HCT116 (cell line): ENCODE measurements around the gene MEIS1.

Source experiments
- CTCF ChIP-seq, 3 experiments: fragments of 200-600 bp in 1 of 3; sonication (generic) in 1 of 3; IDR thresholded peaks in 2 of 3; conservative IDR thresholded peaks in 1 of 3; 2 replicates each; pipeline ENCODE4 v1.5.1; 2012 to 2017; ENCODE audit warnings: low read depth in 2 of 3, low read length in 2 of 3, antibody characterized with exemption in 1 of 3, borderline replicate concordance in 1 of 3, control low read depth in 1 of 3, mild to moderate bottlenecking in 1 of 3, mixed read lengths in 1 of 3, mixed run types in 1 of 3, moderate library complexity in 1 of 3; ENCODE audit not compliant: insufficient read depth in 1 of 3
- EZH2 ChIP-seq: fragments of 200-600 bp; sonication (generic); IDR thresholded peaks from 2 replicates; pipeline ENCODE4 v1.6.1; 2017; ENCODE audit warnings: antibody characterized with exemption, mixed run types
- POLR2A ChIP-seq: IDR thresholded peaks from 2 replicates; pipeline ENCODE4 v1.7.0; 2011; ENCODE audit warnings: borderline replicate concordance; ENCODE audit not compliant: insufficient read depth, insufficient read length; ENCODE audit errors: extremely low read depth
- POLR2AphosphoS5 ChIP-seq: IDR thresholded peaks from 2 replicates; pipeline ENCODE4 v1.6.1; 2011; ENCODE audit warnings: mild to moderate bottlenecking, low read depth, low read length, moderate library complexity
- RAD21 ChIP-seq: IDR thresholded peaks from 2 replicates; pipeline ENCODE4 v1.6.1; 2012; ENCODE audit warnings: low read depth, mild to moderate bottlenecking
- YY1 ChIP-seq: IDR thresholded peaks from 2 replicates; pipeline ENCODE4 v1.6.1; 2011; ENCODE audit warnings: low read length, low read depth, moderate library complexity, mild to moderate bottlenecking; ENCODE audit not compliant: insufficient replicate concordance; ENCODE audit errors: extremely low read depth
- ZNF274 ChIP-seq: fragments of 200-500 bp; sonication (Bioruptor generic); IDR thresholded peaks from 2 replicates; pipeline ENCODE4 v1.6.1; 2014; ENCODE audit warnings: mild to moderate bottlenecking, low read depth, low read length, inconsistent platforms
- TF ChIP-seq, protein P1 (sequence below): IDR thresholded peaks from 2 replicates; pipeline ENCODE4 v1.6.1; 2011; ENCODE audit warnings: mild to moderate bottlenecking, low read length, moderate library complexity; ENCODE audit not compliant: insufficient replicate concordance; ENCODE audit errors: extremely low read depth
- TF ChIP-seq, protein P2 (sequence below): IDR thresholded peaks from 2 replicates; pipeline ENCODE4 v1.6.1; 2012; ENCODE audit warnings: low read depth

DNA sequence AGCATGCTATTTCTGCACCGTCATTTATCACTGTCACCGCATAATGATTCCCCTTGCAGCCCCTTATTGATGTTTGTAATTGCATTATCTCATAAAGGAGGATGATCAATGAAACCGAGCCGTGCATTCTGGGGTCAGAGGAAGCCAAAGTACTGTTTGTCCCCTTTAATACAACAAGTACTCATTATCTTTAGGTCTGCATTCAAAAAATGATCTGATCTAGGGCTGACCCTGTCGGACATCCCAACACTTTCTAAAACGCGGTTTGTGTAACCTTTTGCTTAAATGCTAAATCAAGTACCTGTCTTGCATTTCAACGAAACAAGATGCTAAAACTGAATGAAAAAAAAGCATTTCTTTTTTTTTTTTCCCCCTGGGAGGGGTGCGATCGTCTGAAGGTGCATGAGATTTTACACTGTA is 143.8 kb downstream of the MEIS1 start:
- TF ChIP-seq CTCF (IDR thresholded peaks at IDR 0.05 in 2 of 3, conservative IDR thresholded peaks at IDR 0.05 in 1 of 3; ENCODE audit: borderline replicate concordance in 1 of 3, insufficient read depth in 1 of 3, low read depth in 2 of 3, low read length in 2 of 3) (no peak), RAD21 (no peak), YY1 (no peak), POLR2A (no peak), ZNF274 (no peak), POLR2AphosphoS5 (no peak), EZH2 (no peak)
- TF ChIP-seq, protein P1, sequence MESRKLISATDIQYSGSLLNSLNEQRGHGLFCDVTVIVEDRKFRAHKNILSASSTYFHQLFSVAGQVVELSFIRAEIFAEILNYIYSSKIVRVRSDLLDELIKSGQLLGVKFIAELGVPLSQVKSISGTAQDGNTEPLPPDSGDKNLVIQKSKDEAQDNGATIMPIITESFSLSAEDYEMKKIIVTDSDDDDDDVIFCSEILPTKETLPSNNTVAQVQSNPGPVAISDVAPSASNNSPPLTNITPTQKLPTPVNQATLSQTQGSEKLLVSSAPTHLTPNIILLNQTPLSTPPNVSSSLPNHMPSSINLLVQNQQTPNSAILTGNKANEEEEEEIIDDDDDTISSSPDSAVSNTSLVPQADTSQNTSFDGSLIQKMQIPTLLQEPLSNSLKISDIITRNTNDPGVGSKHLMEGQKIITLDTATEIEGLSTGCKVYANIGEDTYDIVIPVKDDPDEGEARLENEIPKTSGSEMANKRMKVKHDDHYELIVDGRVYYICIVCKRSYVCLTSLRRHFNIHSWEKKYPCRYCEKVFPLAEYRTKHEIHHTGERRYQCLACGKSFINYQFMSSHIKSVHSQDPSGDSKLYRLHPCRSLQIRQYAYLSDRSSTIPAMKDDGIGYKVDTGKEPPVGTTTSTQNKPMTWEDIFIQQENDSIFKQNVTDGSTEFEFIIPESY, result no peak
- TF ChIP-seq, protein P2, sequence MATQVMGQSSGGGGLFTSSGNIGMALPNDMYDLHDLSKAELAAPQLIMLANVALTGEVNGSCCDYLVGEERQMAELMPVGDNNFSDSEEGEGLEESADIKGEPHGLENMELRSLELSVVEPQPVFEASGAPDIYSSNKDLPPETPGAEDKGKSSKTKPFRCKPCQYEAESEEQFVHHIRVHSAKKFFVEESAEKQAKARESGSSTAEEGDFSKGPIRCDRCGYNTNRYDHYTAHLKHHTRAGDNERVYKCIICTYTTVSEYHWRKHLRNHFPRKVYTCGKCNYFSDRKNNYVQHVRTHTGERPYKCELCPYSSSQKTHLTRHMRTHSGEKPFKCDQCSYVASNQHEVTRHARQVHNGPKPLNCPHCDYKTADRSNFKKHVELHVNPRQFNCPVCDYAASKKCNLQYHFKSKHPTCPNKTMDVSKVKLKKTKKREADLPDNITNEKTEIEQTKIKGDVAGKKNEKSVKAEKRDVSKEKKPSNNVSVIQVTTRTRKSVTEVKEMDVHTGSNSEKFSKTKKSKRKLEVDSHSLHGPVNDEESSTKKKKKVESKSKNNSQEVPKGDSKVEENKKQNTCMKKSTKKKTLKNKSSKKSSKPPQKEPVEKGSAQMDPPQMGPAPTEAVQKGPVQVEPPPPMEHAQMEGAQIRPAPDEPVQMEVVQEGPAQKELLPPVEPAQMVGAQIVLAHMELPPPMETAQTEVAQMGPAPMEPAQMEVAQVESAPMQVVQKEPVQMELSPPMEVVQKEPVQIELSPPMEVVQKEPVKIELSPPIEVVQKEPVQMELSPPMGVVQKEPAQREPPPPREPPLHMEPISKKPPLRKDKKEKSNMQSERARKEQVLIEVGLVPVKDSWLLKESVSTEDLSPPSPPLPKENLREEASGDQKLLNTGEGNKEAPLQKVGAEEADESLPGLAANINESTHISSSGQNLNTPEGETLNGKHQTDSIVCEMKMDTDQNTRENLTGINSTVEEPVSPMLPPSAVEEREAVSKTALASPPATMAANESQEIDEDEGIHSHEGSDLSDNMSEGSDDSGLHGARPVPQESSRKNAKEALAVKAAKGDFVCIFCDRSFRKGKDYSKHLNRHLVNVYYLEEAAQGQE, result no peak
